H7 (cell line): Measurements from ENCODE around the gene WFS1. TPM values are rescaled to one million over a fixed set of nuclear protein-coding genes. Genes with fewer than 3 reads are reported as not detected.

Experiments used
- total RNA-seq: library from RNA; depleted of rRNA; stranded (reverse); fragments of >200 nt; shearing (Covaris generic); gene quantifications from 2 replicates; pipeline ENCODE4 v1.2.3, GENCODE V29; 2014; rRNA removed

Gene WFS1
- total RNA-seq, 1 experiment from 2014 or later = 22.6 TPM

Other genes with a start within 250 kb of the WFS1 start
- 8.2 and 10.3 TPM in 2 replicates for gene JAKMIP1, start 69.3 kb upstream of the WFS1 start, total RNA-seq
- gene PPP2R2C, start 202.8 kb downstream of the WFS1 start, total RNA-seq = 7.2 and 7.6 TPM in 2 replicates